CD14-positive monocyte (primary cell): Measurements from ENCODE around the gene ATXN2. TPM values are rescaled to one million over a fixed set of nuclear protein-coding genes. Genes with fewer than 3 reads are reported as not detected.
A peak's percentile ranks its signal among the peaks of the same experiment; 100 is the strongest.

ENCODE experiments used
- DNase-seq, 3 donors: peaks; one replicate each; pipeline ENCODE4 v3.0.0-alpha.2; 2011 to 2022
- H2AFZ ChIP-seq: 2 replicates; pipeline ENCODE4 v1.6.0; 2012; ENCODE audit warnings: mild to moderate bottlenecking, low read depth, low read length, inconsistent platforms; ENCODE audit not compliant: insufficient read depth, poor library complexity, severe bottlenecking
- H3K27ac ChIP-seq, 2 donors: 1 replicate in 1 of 2; 2 replicates in 1 of 2; pipeline ENCODE4 v1.5.1; 2012 to 2013; ENCODE audit warnings: low read length in 2 of 2, control low read depth in 1 of 2, inconsistent platforms in 1 of 2, low read depth in 1 of 2, mild to moderate bottlenecking in 1 of 2
- H3K27me3 ChIP-seq, 2 donors: one replicate each; pipeline versions ENCODE4 v1.6.0 to v1.6.1; 2011 to 2013; ENCODE audit warnings: low read length in 2 of 2; ENCODE audit not compliant: control insufficient read depth in 2 of 2, insufficient read depth in 2 of 2
- H3K36me3 ChIP-seq, 2 donors: replicated peaks in 1 of 2; 1 replicate in 1 of 2; 2 replicates in 1 of 2; pipeline versions ENCODE4 v1.5.1 to v1.6.1; 2012 to 2013; ENCODE audit warnings: low read length in 2 of 2, control low read depth in 1 of 2, inconsistent platforms in 1 of 2, mild to moderate bottlenecking in 1 of 2; ENCODE audit not compliant: insufficient read depth in 2 of 2, control insufficient read depth in 1 of 2
- H3K4me1 ChIP-seq, 2 donors: 1 replicate in 1 of 2; 2 replicates in 1 of 2; pipeline versions ENCODE4 v1.5.1 to v1.6.1; 2012 to 2013; ENCODE audit warnings: low read length in 2 of 2, control low read depth in 1 of 2, inconsistent platforms in 1 of 2, mild to moderate bottlenecking in 1 of 2, moderate library complexity in 1 of 2; ENCODE audit not compliant: insufficient read depth in 2 of 2, control insufficient read depth in 1 of 2
- H3K4me2 ChIP-seq: replicated peaks from 2 replicates; pipeline ENCODE3; 2012; ENCODE audit warnings: low read length, moderate library complexity, mild to moderate bottlenecking; ENCODE audit not compliant: poor library complexity, severe bottlenecking; ENCODE audit errors: extremely low read depth
- H3K4me3 ChIP-seq, 3 experiments: fragments of 200-600 bp in 1 of 3; sonication (generic) in 1 of 3; replicated peaks in 1 of 3; 1 replicate in 2 of 3; 2 replicates in 1 of 3; pipeline ENCODE4 v1.5.1; 2011 to 2013; ENCODE audit warnings: low read length in 3 of 3, mild to moderate bottlenecking in 3 of 3, control low read depth in 2 of 3, low read depth in 2 of 3, inconsistent platforms in 1 of 3, moderate library complexity in 1 of 3
- H3K79me2 ChIP-seq: 2 replicates; pipeline ENCODE4 v1.6.0; 2012; ENCODE audit warnings: mild to moderate bottlenecking, control low read depth, inconsistent platforms, low read length, moderate library complexity; ENCODE audit not compliant: insufficient read depth
- H3K9ac ChIP-seq: 2 replicates; pipeline ENCODE4 v1.6.0; 2017; ENCODE audit warnings: low read length, mild to moderate bottlenecking; ENCODE audit not compliant: insufficient read depth, poor library complexity, severe bottlenecking
- H3K9me3 ChIP-seq, 2 donors: replicated peaks in 1 of 2; 1 replicate in 1 of 2; 2 replicates in 1 of 2; pipeline versions ENCODE4 v1.5.1 to v1.6.1; 2012 to 2013; ENCODE audit warnings: low read length in 2 of 2, control low read depth in 1 of 2; ENCODE audit not compliant: control insufficient read depth in 1 of 2, insufficient read depth in 1 of 2
- H4K20me1 ChIP-seq: 2 replicates; pipeline ENCODE4 v1.6.0; 2012; ENCODE audit warnings: mild to moderate bottlenecking, low read length, control low read depth, moderate library complexity; ENCODE audit not compliant: insufficient read depth
- H3K27ac Mint-ChIP-seq, 7 donors: one replicate each; pipeline ENCODE4 v1.8.0; 2020; ENCODE audit warnings: mild to moderate bottlenecking in 7 of 7, mixed read lengths in 7 of 7, moderate library complexity in 6 of 7, inconsistent platforms in 2 of 7
- H3K27me3 Mint-ChIP-seq, 3 donors: one replicate each; pipeline ENCODE4 v1.8.0; 2021 to 2022; ENCODE audit warnings: low read depth in 3 of 3, mild to moderate bottlenecking in 3 of 3, mixed read lengths in 3 of 3, moderate library complexity in 3 of 3, inconsistent platforms in 1 of 3
- H3K36me3 Mint-ChIP-seq, 2 donors: one replicate each; pipeline ENCODE4 v1.8.0; 2020; ENCODE audit warnings: mixed read lengths in 2 of 2, inconsistent platforms in 1 of 2, mild to moderate bottlenecking in 1 of 2
- H3K4me1 Mint-ChIP-seq: one replicate; pipeline ENCODE4 v1.8.0; 2020; ENCODE audit warnings: mild to moderate bottlenecking, mixed read lengths
- H3K4me3 Mint-ChIP-seq, 2 donors: one replicate each; pipeline ENCODE4 v1.8.0; 2020; ENCODE audit warnings: mild to moderate bottlenecking in 2 of 2, mixed read lengths in 2 of 2, moderate library complexity in 1 of 2
- H3K9me3 Mint-ChIP-seq, 7 donors: one replicate each; pipeline ENCODE4 v1.8.0; 2020 to 2022; ENCODE audit warnings: mixed read lengths in 7 of 7, mild to moderate bottlenecking in 6 of 7, moderate library complexity in 6 of 7, inconsistent platforms in 2 of 7
- WGBS: methylation state at CpG from one replicate; pipeline ENCODE4 v1.1.5; 2013; ENCODE audit warnings: missing lambda C conversion rate; ENCODE audit not compliant: insufficient coverage; 5-methylcytosine and 5-hydroxymethylcytosine counted together
- intact Hi-C, 2 donors: fragments of 100-400 bp; cut with micrococcal nuclease; formaldehyde crosslinking; loops; one replicate each; pipeline versions ENCODE4 v1.15.0 to v1.15.1; 2023
- polyA plus RNA-seq, 3 donors: library from polyadenylated mRNA; depleted of rRNA in 1 of 3; unstranded in 2 of 3; stranded (reverse) in 1 of 3; fragments of 300-500 nt in 2 of 3; fragments of >200 nt in 1 of 3; fragmentation: Illumina TruSeq in 2 of 3; gene quantifications; 1 replicate in 2 of 3; 2 replicates in 1 of 3; pipeline ENCODE4 v1.2.3, GENCODE V29; 2012 to 2021
- TF ChIP-seq, protein P1 (sequence below): fragments of 200-600 bp; IDR thresholded peaks from one replicate; pipeline ENCODE4 v1.8.0; 2022; ENCODE audit warnings: antibody characterized with exemption, mild to moderate bottlenecking

The ATXN2 gene
- polyA plus RNA-seq, 3 donors = 4.3 to 28.8 (median 11.9) TPM

GRCh38 chr12:111446631-111447570 is 152.2 kb downstream of the ATXN2 start:
- H3K9me3 Mint-ChIP-seq = no peaks in the 10 kb centered on the region
- Histone ChIP-seq H3K4me2 (no peak overlapping the region), H3K9me3 (no peaks in the 10 kb centered on the region), H3K36me3 (peaks cover 74 to 83% of the 10 kb centered on the region in 2 donors), H3K27ac (peak overlapping the region; percentile 75 to 88), H3K79me2 (peaks cover 87% of the 10 kb centered on the region), H3K4me3 (no peak overlapping the region), H2AFZ (no peak overlapping the region), H3K27me3 (no peaks in the 10 kb centered on the region), H3K4me1 (peaks cover 56 to 68% of the 10 kb centered on the region in 2 donors), H4K20me1 (peaks cover 100% of the 10 kb centered on the region), H3K9ac (no peak overlapping the region)
- H3K4me3 Mint-ChIP-seq = no peak overlapping the region
- intact Hi-C loops = loop anchor here (5.0 kb wide), 1 partner anchor 40 kb away; the partner anchor contains the start of gene SH2B3 (in 2 of the 2)
- TF ChIP-seq, protein P1, sequence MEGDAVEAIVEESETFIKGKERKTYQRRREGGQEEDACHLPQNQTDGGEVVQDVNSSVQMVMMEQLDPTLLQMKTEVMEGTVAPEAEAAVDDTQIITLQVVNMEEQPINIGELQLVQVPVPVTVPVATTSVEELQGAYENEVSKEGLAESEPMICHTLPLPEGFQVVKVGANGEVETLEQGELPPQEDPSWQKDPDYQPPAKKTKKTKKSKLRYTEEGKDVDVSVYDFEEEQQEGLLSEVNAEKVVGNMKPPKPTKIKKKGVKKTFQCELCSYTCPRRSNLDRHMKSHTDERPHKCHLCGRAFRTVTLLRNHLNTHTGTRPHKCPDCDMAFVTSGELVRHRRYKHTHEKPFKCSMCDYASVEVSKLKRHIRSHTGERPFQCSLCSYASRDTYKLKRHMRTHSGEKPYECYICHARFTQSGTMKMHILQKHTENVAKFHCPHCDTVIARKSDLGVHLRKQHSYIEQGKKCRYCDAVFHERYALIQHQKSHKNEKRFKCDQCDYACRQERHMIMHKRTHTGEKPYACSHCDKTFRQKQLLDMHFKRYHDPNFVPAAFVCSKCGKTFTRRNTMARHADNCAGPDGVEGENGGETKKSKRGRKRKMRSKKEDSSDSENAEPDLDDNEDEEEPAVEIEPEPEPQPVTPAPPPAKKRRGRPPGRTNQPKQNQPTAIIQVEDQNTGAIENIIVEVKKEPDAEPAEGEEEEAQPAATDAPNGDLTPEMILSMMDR = no peak
- 89% methylated on average over 12 of the region's 20 CpGs for WGBS
- no peak for DNase-seq
- peaks cover 79% of the 10 kb centered on the region for H3K4me1 Mint-ChIP-seq
- H3K27me3 Mint-ChIP-seq = peaks cover 0 to 3% (median 0%) of the 10 kb centered on the region in 3 donors
- H3K27ac Mint-ChIP-seq = peak overlapping the region in 5 of 7 donors; percentile 56 to 96 (median 94)
- H3K36me3 Mint-ChIP-seq = peaks cover 67 to 76% of the 10 kb centered on the region in 2 donors

DNA sequence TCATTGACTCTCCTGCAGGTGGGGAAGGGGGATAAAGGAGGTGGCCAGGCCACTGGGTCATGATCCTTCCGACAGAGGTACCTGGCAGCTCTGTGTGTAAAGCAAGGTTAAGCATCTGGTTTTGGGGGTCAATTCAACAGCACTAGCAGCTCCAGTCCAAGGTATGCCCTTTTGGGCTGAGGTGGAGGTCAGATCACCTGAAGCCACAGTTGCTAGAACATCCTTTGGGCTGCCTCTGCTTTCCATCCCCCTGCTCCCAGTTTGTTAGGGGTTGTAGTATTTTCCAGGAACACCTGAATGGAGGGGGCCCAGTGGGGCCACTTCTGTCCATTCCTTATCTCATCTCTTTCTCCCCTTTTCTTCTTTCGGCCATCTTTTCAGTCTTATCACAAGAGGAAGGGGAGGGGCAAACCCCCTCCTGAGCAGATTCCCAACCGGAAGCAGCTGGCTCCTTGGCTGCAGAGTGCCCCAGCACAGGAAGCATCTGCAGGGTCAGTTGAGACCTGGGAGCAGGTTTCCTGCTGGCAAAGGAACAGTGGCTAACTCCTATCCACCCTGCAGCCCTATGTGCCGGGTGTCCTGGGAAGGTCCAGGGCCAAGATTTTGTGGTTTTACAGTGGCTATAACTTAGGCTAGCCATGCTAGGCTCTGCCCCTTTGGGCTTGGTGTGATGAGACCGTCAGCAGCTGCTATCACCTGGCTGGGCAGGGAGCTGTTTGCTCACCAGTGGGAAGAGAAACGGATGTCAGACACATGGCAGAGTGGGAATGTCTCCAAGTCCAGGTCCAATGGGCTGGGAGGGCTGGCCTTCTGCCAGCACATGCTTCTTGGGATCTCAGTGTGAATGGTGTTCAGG is 153.2 kb downstream of the ATXN2 start:
- H3K9me3 Mint-ChIP-seq = no peaks in the 10 kb centered on the region
- peaks cover 100% of the 10 kb centered on the region for H4K20me1 ChIP-seq
- peak overlapping the region; percentile 75 to 88 for H3K27ac ChIP-seq
- H3K79me2 ChIP-seq = peaks cover 97% of the 10 kb centered on the region
- peaks cover 0 to 3% (median 0%) of the 10 kb centered on the region in 3 donors for H3K27me3 Mint-ChIP-seq
- TF ChIP-seq, protein P1 = no peak
- H3K4me1 Mint-ChIP-seq = peaks cover 82% of the 10 kb centered on the region
- no peak overlapping the region for H2AFZ ChIP-seq
- DNase-seq = no peak
- no peaks in the 10 kb centered on the region for H3K9me3 ChIP-seq
- H3K4me3 Mint-ChIP-seq = peak overlapping the region; percentile 16 to 35
- peak overlapping the region in 1 of 3 experiments; percentile 35 for H3K4me3 ChIP-seq
- H3K4me2 ChIP-seq = peak overlapping the region; percentile 63
- peak overlapping the region; percentile 87 to 96 (median 94) for H3K27ac Mint-ChIP-seq
- intact Hi-C loops = loop anchor here (2.0 to 5.0 kb wide), 2 partner anchors 15 to 39 kb away; partner anchors contain the start of gene SH2B3 (in 2 of the 2)
- WGBS = 24% methylated on average over 5 of the region's 6 CpGs
- peaks cover 67 to 86% of the 10 kb centered on the region in 2 donors for H3K36me3 ChIP-seq
- H3K36me3 Mint-ChIP-seq = peaks cover 60 to 77% of the 10 kb centered on the region in 2 donors
- peaks cover 66 to 72% of the 10 kb centered on the region in 2 donors for H3K4me1 ChIP-seq
- H3K9ac ChIP-seq = peak overlapping the region; percentile 45
- H3K27me3 ChIP-seq = no peaks in the 10 kb centered on the region
